Measurements from ENCODE around the gene CANX. TPM values are rescaled to one million over a fixed set of nuclear protein-coding genes. Genes with fewer than 3 reads are reported as not detected.
"Not testable (repeated sequence)": the region's sequence is repeated elsewhere in the genome, so short reads cannot be mapped to it uniquely, and the experiment has no call there.

CANX gene
- polyA plus RNA-seq, 4 donors: 89.2 to 585 (median 189) TPM

- FAIRE-seq: not testable (repeated sequence)
Measured at GRCh38 chr5:179661647-179662046, 37.1 kb upstream of the CANX start.

GRCh38 chr5:179668391-179668790, 30.4 kb upstream of the CANX start:
- Histone ChIP-seq H3K27me3 (ENCODE audit: control insufficient read depth in 3 of 3, insufficient read depth in 3 of 3, low read length in 3 of 3) (no peaks in the 10 kb centered on the region), H3K36me3 (ENCODE audit: control insufficient read depth in 3 of 3, insufficient read depth in 2 of 3, low read depth in 1 of 3, low read length in 3 of 3) (peaks cover 0 to 26% (median 0%) of the 10 kb centered on the region in 3 donors), H3K27ac (ENCODE audit: low read depth in 1 of 3, low read length in 2 of 3) (no peak overlapping the region), H3K9me3 (ENCODE audit: control insufficient read depth in 2 of 2, insufficient read depth in 1 of 2, low read depth in 1 of 2, low read length in 1 of 2) (no peaks in the 10 kb centered on the region), H3K4me3 (ENCODE audit: low read depth in 1 of 3, low read length in 3 of 3) (no peak overlapping the region), H3K4me1 (ENCODE audit: control insufficient read depth in 3 of 3, insufficient read depth in 2 of 3, low read depth in 1 of 3, low read length in 2 of 3) (no peaks in the 10 kb centered on the region)
- no peak for FAIRE-seq
- WGBS, 3 donors: 51 to 75% (median 71%) methylated on average over 7 of the region's 7 CpGs
- peak; percentile 30 to 63 for DNase-seq

More at GRCh38 chr5:179661647-179662046, 37.1 kb upstream of the CANX start:
- 93 to 97% (median 96%) methylated on average over 6 of the region's 6 CpGs for WGBS, 3 donors
- H3K36me3 ChIP-seq (ENCODE audit: control insufficient read depth in 3 of 3, insufficient read depth in 2 of 3, low read depth in 1 of 3, low read length in 3 of 3): peaks cover 0 to 27% (median 0%) of the 10 kb centered on the region in 3 donors
- H3K4me1 ChIP-seq (ENCODE audit: control insufficient read depth in 3 of 3, insufficient read depth in 2 of 3, low read depth in 1 of 3, low read length in 2 of 3); H3K4me3 ChIP-seq (ENCODE audit: low read depth in 1 of 3, low read length in 3 of 3); DNase-seq; H3K27me3 ChIP-seq (ENCODE audit: control insufficient read depth in 3 of 3, insufficient read depth in 3 of 3, low read length in 3 of 3); H3K27ac ChIP-seq (ENCODE audit: low read depth in 1 of 3, low read length in 2 of 3); H3K9me3 ChIP-seq (ENCODE audit: control insufficient read depth in 2 of 2, insufficient read depth in 1 of 2, low read depth in 1 of 2, low read length in 1 of 2): not testable (repeated sequence)

- Histone ChIP-seq H3K36me3 (ENCODE audit: control insufficient read depth in 3 of 3, insufficient read depth in 2 of 3, low read depth in 1 of 3, low read length in 3 of 3) (peaks cover 0 to 7% (median 0%) of the 10 kb centered on the region in 3 donors), H3K4me3 (ENCODE audit: low read depth in 1 of 3, low read length in 3 of 3) (peak overlapping the region; percentile 42 to 94 (median 50)), H3K9me3 (ENCODE audit: control insufficient read depth in 2 of 2, insufficient read depth in 1 of 2, low read depth in 1 of 2, low read length in 1 of 2) (peaks cover 0 to 4% of the 10 kb centered on the region in 2 donors), H3K27ac (ENCODE audit: low read depth in 1 of 3, low read length in 2 of 3) (peak overlapping the region; percentile 81 to 99 (median 87)), H3K4me1 (ENCODE audit: control insufficient read depth in 3 of 3, insufficient read depth in 2 of 3, low read depth in 1 of 3, low read length in 2 of 3) (peaks cover 0 to 13% (median 2%) of the 10 kb centered on the region in 3 donors), H3K27me3 (ENCODE audit: control insufficient read depth in 3 of 3, insufficient read depth in 3 of 3, low read length in 3 of 3) (no peaks in the 10 kb centered on the region)
- peak; percentile 97 to 99 for DNase-seq
- FAIRE-seq: no peak
- WGBS, 3 donors: 0 to 1% (median 1%) methylated on average over 76 to 78 of the region's 78 CpGs
Measured at GRCh38 chr5:179678223-179679013, 20.3 kb upstream of the CANX start.

GRCh38 chr5:179679014-179679674, 19.6 kb upstream of the CANX start:
- DNase-seq (peak in 1 of 2 donors; percentile 79), FAIRE-seq (no peak)
- peak overlapping the region; percentile 24 to 94 (median 50) for H3K4me3 ChIP-seq (ENCODE audit: low read depth in 1 of 3, low read length in 3 of 3)
- H3K27me3 ChIP-seq (ENCODE audit: control insufficient read depth in 3 of 3, insufficient read depth in 3 of 3, low read length in 3 of 3): no peaks in the 10 kb centered on the region
- 22 to 68% (median 53%) methylated on average over 34 to 41 of the region's 41 CpGs for WGBS, 3 donors
- H3K36me3 ChIP-seq (ENCODE audit: control insufficient read depth in 3 of 3, insufficient read depth in 2 of 3, low read depth in 1 of 3, low read length in 3 of 3): peaks cover 0 to 7% (median 0%) of the 10 kb centered on the region in 3 donors
- H3K27ac ChIP-seq (ENCODE audit: low read depth in 1 of 3, low read length in 2 of 3): peak overlapping the region; percentile 42 to 99 (median 87)
- peaks cover 0 to 4% of the 10 kb centered on the region in 2 donors for H3K9me3 ChIP-seq (ENCODE audit: control insufficient read depth in 2 of 2, insufficient read depth in 1 of 2, low read depth in 1 of 2, low read length in 1 of 2)
- peaks cover 0 to 13% (median 2%) of the 10 kb centered on the region in 3 donors for H3K4me1 ChIP-seq (ENCODE audit: control insufficient read depth in 3 of 3, insufficient read depth in 2 of 3, low read depth in 1 of 3, low read length in 2 of 3)

GRCh38 chr5:179680014-179680779, 18.6 kb upstream of the CANX start:
- Histone ChIP-seq H3K9me3 (ENCODE audit: control insufficient read depth in 2 of 2, insufficient read depth in 1 of 2, low read depth in 1 of 2, low read length in 1 of 2) (peaks cover 0 to 4% of the 10 kb centered on the region in 2 donors), H3K4me1 (ENCODE audit: control insufficient read depth in 3 of 3, insufficient read depth in 2 of 3, low read depth in 1 of 3, low read length in 2 of 3) (peaks cover 0 to 13% (median 2%) of the 10 kb centered on the region in 3 donors), H3K36me3 (ENCODE audit: control insufficient read depth in 3 of 3, insufficient read depth in 2 of 3, low read depth in 1 of 3, low read length in 3 of 3) (peaks cover 0 to 5% (median 0%) of the 10 kb centered on the region in 3 donors), H3K27ac (ENCODE audit: low read depth in 1 of 3, low read length in 2 of 3) (no peak overlapping the region), H3K27me3 (ENCODE audit: control insufficient read depth in 3 of 3, insufficient read depth in 3 of 3, low read length in 3 of 3) (no peaks in the 10 kb centered on the region), H3K4me3 (ENCODE audit: low read depth in 1 of 3, low read length in 3 of 3) (no peak overlapping the region)
- WGBS, 3 donors: 83 to 91% (median 87%) methylated on average over 9 of the region's 9 CpGs
- DNase-seq: peak; percentile 49 to 52
- FAIRE-seq: no peak

GRCh38 chr5:179680780-179681401, 17.9 kb upstream of the CANX start, which contains the start of gene CBY3:
CBY3 (minus strand) TSS chr5:179681034; CDS start chr5:179680918, 116 bp downstream.
- Histone ChIP-seq H3K4me3 (ENCODE audit: low read depth in 1 of 3, low read length in 3 of 3) (no peak within 1 kb of the TSS), H3K27me3 (ENCODE audit: control insufficient read depth in 3 of 3, insufficient read depth in 3 of 3, low read length in 3 of 3) (no peaks in the 10 kb centered on the region), H3K27ac (ENCODE audit: low read depth in 1 of 3, low read length in 2 of 3) (no peak within 1 kb of the TSS), H3K36me3 (ENCODE audit: control insufficient read depth in 3 of 3, insufficient read depth in 2 of 3, low read depth in 1 of 3, low read length in 3 of 3) (peaks cover 0 to 5% (median 0%) of the 10 kb centered on the region in 3 donors), H3K9me3 (ENCODE audit: control insufficient read depth in 2 of 2, insufficient read depth in 1 of 2, low read depth in 1 of 2, low read length in 1 of 2) (peaks cover 0 to 4% of the 10 kb centered on the region in 2 donors), H3K4me1 (ENCODE audit: control insufficient read depth in 3 of 3, insufficient read depth in 2 of 3, low read depth in 1 of 3, low read length in 2 of 3) (peaks cover 0 to 13% (median 2%) of the 10 kb centered on the region in 3 donors)
- WGBS, 3 donors: 87 to 95% (median 92%) methylated on average over 5 of the region's 5 CpGs
- DNase-seq (no peak), FAIRE-seq (no peak)

GRCh38 chr5:179689212-179689611, 9.6 kb upstream of the CANX start:
- not testable (repeated sequence) for H3K9me3 ChIP-seq (ENCODE audit: control insufficient read depth in 2 of 2, insufficient read depth in 1 of 2, low read depth in 1 of 2, low read length in 1 of 2); H3K27me3 ChIP-seq (ENCODE audit: control insufficient read depth in 3 of 3, insufficient read depth in 3 of 3, low read length in 3 of 3); H3K36me3 ChIP-seq (ENCODE audit: control insufficient read depth in 3 of 3, insufficient read depth in 2 of 3, low read depth in 1 of 3, low read length in 3 of 3); H3K4me1 ChIP-seq (ENCODE audit: control insufficient read depth in 3 of 3, insufficient read depth in 2 of 3, low read depth in 1 of 3, low read length in 2 of 3); H3K27ac ChIP-seq (ENCODE audit: low read depth in 1 of 3, low read length in 2 of 3); FAIRE-seq; DNase-seq; H3K4me3 ChIP-seq (ENCODE audit: low read depth in 1 of 3, low read length in 3 of 3)
- 85 to 90% (median 87%) methylated on average over 9 of the region's 9 CpGs for WGBS, 3 donors
